NCI-H1092 treated with DMSO at 0.1 percent for 48 hours (cell line): Measurements from ENCODE around the gene ADAMTS12.

Experiments used
- DNase-seq: peaks from one replicate; lab custom pipeline; 2025; lab: John Stamatoyannopoulos, UW

Gene ADAMTS12

GRCh38 chr5:33846851-33847250 lies 44.9 kb downstream of the ADAMTS12 start:
- DNase-seq, result no peak

- no peak for DNase-seq
Observed at GRCh38 chr5:33843579-33843978, 48.2 kb downstream of the ADAMTS12 start.

- peak; percentile 26 for DNase-seq
Observed at GRCh38 chr5:33842456-33842855, 49.3 kb downstream of the ADAMTS12 start.

GRCh38 chr5:33841891-33842290 lies 49.9 kb downstream of the ADAMTS12 start:
- DNase-seq, result no peak

- DNase-seq, result no peak
Observed at GRCh38 chr5:33840927-33841547, 50.8 kb downstream of the ADAMTS12 start.

GRCh38 chr5:33837301-33837700 lies 54.5 kb downstream of the ADAMTS12 start:
- no peak for DNase-seq

GRCh38 chr5:33834334-33834733 lies 57.5 kb downstream of the ADAMTS12 start:
- DNase-seq, result no peak

GRCh38 chr5:33833237-33833575 lies 58.6 kb downstream of the ADAMTS12 start:
- DNase-seq, result no peak

GRCh38 chr5:33832404-33833236 lies 59.2 kb downstream of the ADAMTS12 start:
- no peak for DNase-seq

GRCh38 chr5:33831041-33831440 lies 60.7 kb downstream of the ADAMTS12 start:
- no peak for DNase-seq

- DNase-seq, result no peak
Observed at GRCh38 chr5:33829430-33829829, 62.4 kb downstream of the ADAMTS12 start.

GRCh38 chr5:33828626-33829308 lies 63.0 kb downstream of the ADAMTS12 start:
- DNase-seq, result peak; percentile 4

- DNase-seq, result no peak
Observed at GRCh38 chr5:33827885-33828284, 63.9 kb downstream of the ADAMTS12 start.

- DNase-seq, result no peak
Observed at GRCh38 chr5:33827018-33827707, 64.6 kb downstream of the ADAMTS12 start.

GRCh38 chr5:33824516-33825195 lies 67.1 kb downstream of the ADAMTS12 start:
- no peak for DNase-seq

GRCh38 chr5:33817301-33817700 lies 74.5 kb downstream of the ADAMTS12 start:
- DNase-seq, result no peak

- no peak for DNase-seq
Observed at GRCh38 chr5:33816791-33817190, 75.0 kb downstream of the ADAMTS12 start.

- DNase-seq, result no peak
Observed at GRCh38 chr5:33812746-33813145, 79.0 kb downstream of the ADAMTS12 start.

- no peak for DNase-seq
Observed at GRCh38 chr5:33810491-33811120, 81.2 kb downstream of the ADAMTS12 start.

GRCh38 chr5:33809936-33810335 lies 81.9 kb downstream of the ADAMTS12 start:
- DNase-seq, result peak; percentile 13

GRCh38 chr5:33808699-33809098 lies 83.1 kb downstream of the ADAMTS12 start:
- DNase-seq, result no peak
